Colonic mucosa (tissue), 4 donors: ENCODE results near the gene CCDC27. TPM values are rescaled to one million over a fixed set of nuclear protein-coding genes. Genes with fewer than 3 reads are reported as not detected.
A peak's percentile ranks its signal among the peaks of the same experiment; 100 is the strongest.

Experiments used
- DNase-seq: peaks from one replicate; pipeline ENCODE4 v3.0.0-alpha.2; 2020
- H3K27ac ChIP-seq: fragments of 200-600 bp; one replicate; pipeline ENCODE4 v1.8.0; 2021
- H3K27me3 ChIP-seq: fragments of 200-600 bp; one replicate; pipeline ENCODE4 v1.8.0; 2021
- H3K36me3 ChIP-seq: fragments of 200-600 bp; one replicate; pipeline ENCODE4 v1.8.0; 2021
- H3K4me1 ChIP-seq: fragments of 200-600 bp; one replicate; pipeline ENCODE4 v1.8.0; 2021; ENCODE audit warnings: mild to moderate bottlenecking
- H3K4me3 ChIP-seq: fragments of 200-600 bp; one replicate; pipeline ENCODE4 v1.8.0; 2021
- H3K9ac ChIP-seq, 2 donors: one replicate each; pipeline ENCODE4 v1.7.0; 2013; ENCODE audit warnings: control low read depth in 2 of 2, low read depth in 2 of 2, low read length in 2 of 2
- H3K9me3 ChIP-seq: fragments of 200-600 bp; one replicate; pipeline ENCODE4 v1.8.0; 2021
- intact Hi-C: fragments of 100-400 bp; cut with DNase I; formaldehyde crosslinking; loops from one replicate; pipeline ENCODE4 v1.14.1; 2022
- total RNA-seq, 2 donors: library from RNA; stranded (reverse); fragmentation: NEBNext Ultra II Directional in 1 of 2; extraction: Animal tissue kit (Norgen Biotek cat#: 25700) in 1 of 2; gene quantifications; one replicate each; pipeline ENCODE4 v1.2.1, GENCODE V29; 2021
- TF ChIP-seq, protein P1 (sequence below): fragments of 200-600 bp; IDR thresholded peaks from one replicate; pipeline ENCODE4 v1.8.0; 2022; ENCODE audit warnings: antibody characterized with exemption, mild to moderate bottlenecking
- donor health status: healthy.
- donor health status: DM: no; HTN: no; CAD: no.
- donor health status: DM: no; HTN: no; CAD: no.

The CCDC27 gene
- total RNA-seq, 2 donors from 2014 or later: not detected

DNA sequence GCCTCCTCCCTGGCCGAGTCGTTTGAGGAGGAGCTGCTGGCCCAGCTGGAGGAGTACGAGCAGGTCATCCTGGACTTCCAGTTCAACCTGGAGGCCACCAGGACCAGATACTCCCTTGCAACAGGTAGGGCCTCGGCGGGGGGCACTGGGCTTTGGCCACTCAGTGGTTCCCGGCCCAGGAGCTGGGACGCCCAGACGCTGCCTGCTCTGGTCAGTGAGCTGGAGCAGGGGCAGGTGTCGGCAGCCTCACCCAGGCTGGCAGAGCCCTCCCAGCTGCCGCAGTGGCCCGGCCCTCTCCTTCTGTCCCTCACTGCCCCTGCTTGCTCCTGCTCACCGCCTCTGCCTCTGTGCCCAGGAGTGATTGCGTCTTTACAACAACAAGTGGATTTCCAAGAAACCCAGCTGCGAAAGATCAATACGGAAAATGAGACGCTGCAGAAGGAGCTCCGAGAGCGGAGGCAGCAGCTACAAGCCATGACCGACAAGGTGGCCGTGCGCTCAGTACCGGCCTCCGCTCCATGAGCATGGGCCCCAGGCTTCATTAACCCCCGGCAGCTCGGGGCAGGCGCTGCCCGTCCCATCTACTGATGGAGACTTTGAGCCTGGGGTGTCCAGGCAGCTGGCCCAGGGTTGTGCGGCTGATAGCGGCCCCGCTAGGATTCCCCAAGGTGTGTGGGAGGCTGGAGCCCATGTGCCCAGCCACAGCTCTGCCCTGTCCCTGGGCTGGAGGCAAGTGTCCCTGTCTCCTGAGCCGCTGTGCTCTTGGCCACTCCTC is 11.3 kb downstream of the CCDC27 start:
- Histone ChIP-seq H3K9me3 (no peaks in the 10 kb centered on the region), H3K36me3 (no peaks in the 10 kb centered on the region), H3K4me3 (no peak overlapping the region), H3K27me3 (no peaks in the 10 kb centered on the region), H3K4me1 (no peaks in the 10 kb centered on the region), H3K27ac (no peak overlapping the region), H3K9ac (no peak overlapping the region)
- TF ChIP-seq, protein P1, sequence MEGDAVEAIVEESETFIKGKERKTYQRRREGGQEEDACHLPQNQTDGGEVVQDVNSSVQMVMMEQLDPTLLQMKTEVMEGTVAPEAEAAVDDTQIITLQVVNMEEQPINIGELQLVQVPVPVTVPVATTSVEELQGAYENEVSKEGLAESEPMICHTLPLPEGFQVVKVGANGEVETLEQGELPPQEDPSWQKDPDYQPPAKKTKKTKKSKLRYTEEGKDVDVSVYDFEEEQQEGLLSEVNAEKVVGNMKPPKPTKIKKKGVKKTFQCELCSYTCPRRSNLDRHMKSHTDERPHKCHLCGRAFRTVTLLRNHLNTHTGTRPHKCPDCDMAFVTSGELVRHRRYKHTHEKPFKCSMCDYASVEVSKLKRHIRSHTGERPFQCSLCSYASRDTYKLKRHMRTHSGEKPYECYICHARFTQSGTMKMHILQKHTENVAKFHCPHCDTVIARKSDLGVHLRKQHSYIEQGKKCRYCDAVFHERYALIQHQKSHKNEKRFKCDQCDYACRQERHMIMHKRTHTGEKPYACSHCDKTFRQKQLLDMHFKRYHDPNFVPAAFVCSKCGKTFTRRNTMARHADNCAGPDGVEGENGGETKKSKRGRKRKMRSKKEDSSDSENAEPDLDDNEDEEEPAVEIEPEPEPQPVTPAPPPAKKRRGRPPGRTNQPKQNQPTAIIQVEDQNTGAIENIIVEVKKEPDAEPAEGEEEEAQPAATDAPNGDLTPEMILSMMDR: no peak
- intact Hi-C loops: no loop called here
- no peak for DNase-seq

DNA sequence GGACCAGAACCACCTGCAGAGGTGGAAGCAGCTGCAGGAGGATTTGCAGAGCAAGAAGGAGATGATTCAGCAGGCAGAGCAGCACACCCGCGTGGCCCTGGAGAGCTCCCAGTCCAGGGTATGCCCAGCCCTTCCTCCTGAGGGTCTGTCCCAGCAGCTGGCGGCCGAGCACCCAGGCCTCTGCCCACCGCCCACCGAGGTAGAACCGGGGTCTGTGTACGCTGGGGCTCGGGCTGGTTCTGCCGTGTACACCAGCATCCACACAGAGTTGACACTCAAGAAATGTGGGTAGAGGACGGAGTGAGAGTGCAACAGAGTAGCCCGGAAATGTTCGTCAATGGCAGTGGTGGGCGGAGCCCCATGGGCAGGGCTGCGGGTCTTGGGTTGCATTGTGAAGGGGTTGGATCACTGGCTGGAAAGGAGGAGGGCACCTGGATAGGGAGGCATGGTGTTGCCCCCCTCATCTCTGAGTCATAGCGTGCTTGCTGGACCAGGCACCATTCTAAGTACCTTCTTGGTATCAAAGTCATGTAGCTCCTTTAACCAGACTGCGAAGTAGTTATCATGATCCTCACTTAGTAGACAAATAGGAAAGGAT is 15.2 kb downstream of the CCDC27 start:
- H3K9me3 ChIP-seq: no peaks in the 10 kb centered on the region
- no peak overlapping the region for H3K9ac ChIP-seq
- DNase-seq: no peak
- H3K27ac ChIP-seq: no peak overlapping the region
- H3K4me3 ChIP-seq: no peak overlapping the region
- intact Hi-C loops: no loop called here
- H3K27me3 ChIP-seq: no peaks in the 10 kb centered on the region
- TF ChIP-seq, protein P1: no peak
- H3K36me3 ChIP-seq: no peaks in the 10 kb centered on the region
- H3K4me1 ChIP-seq: no peaks in the 10 kb centered on the region

DNA sequence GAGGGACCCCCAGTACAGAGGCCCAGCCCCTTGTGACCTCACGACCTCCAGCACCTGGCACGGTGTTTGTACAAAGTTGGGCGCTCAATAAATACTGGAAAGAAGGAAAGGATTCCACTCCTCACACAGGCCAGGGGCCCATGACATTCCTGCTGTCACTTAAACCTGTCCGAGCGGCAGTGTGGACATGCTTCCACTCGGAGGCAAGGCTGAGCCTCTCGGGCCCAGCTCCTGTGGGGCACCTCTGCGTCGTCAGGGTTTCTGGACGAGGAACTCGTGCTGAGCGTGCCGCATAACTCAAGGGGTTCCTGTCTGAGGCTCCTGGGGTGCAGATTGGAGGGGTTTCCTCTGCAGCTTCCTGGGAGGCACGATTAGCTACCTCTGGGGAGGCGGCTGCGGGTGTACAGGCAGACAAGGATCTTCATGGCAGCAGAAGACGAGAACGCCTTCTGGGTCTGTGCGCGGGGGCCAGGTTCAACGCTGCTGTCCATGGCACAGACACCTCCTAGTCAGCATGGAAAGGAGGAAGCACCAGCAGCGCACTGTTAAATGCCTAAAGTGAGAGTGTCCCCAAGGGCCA is 16.7 kb downstream of the CCDC27 start:
- TF ChIP-seq, protein P1: no peak
- H3K27me3 ChIP-seq: no peaks in the 10 kb centered on the region
- no peak for DNase-seq
- no peaks in the 10 kb centered on the region for H3K36me3 ChIP-seq
- H3K9ac ChIP-seq: no peak overlapping the region
- H3K4me3 ChIP-seq: no peak overlapping the region
- intact Hi-C loops: no loop called here
- no peaks in the 10 kb centered on the region for H3K4me1 ChIP-seq
- H3K9me3 ChIP-seq: no peaks in the 10 kb centered on the region
- no peak overlapping the region for H3K27ac ChIP-seq

DNA sequence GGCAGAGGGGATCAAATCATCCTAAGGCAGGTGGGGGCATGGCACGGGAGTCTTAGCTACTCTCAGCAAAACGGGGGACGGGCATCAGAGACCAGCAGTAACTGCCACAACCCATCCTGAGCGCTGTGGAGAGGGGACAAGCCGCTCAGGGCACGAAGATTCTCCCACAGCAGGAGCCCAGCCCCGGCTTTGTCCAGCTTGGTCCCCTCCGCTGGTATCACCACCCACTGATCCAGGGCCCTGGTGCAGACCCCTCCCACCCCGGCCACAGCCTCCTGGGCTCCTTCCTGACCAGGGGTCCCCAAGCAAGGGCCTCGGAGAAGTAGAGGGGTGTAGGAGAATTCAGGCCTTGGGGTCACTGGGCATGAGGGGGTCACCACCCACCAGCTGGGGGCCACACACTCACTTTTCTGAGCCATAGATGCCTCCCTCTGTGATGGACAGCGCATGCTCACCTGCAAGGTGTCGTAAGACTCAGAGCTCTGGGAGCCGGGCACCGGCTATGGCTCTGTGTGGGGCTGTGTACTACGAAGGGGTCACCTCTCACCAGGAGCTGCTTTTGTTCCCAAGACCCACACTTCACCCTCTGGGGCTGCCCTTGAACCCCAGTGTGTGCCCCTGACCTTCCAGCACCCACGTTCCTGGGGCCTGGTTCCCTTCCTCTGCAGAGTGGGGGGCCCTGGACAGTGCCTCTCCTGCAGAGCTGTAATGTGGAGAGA is 18.0 kb downstream of the CCDC27 start:
- TF ChIP-seq, protein P1: no peak
- Histone ChIP-seq H3K27me3 (no peaks in the 10 kb centered on the region), H3K27ac (no peak overlapping the region), H3K4me3 (no peak overlapping the region), H3K4me1 (no peaks in the 10 kb centered on the region), H3K9ac (no peak overlapping the region), H3K36me3 (no peaks in the 10 kb centered on the region), H3K9me3 (no peaks in the 10 kb centered on the region)
- intact Hi-C loops: no loop called here
- no peak for DNase-seq

DNA sequence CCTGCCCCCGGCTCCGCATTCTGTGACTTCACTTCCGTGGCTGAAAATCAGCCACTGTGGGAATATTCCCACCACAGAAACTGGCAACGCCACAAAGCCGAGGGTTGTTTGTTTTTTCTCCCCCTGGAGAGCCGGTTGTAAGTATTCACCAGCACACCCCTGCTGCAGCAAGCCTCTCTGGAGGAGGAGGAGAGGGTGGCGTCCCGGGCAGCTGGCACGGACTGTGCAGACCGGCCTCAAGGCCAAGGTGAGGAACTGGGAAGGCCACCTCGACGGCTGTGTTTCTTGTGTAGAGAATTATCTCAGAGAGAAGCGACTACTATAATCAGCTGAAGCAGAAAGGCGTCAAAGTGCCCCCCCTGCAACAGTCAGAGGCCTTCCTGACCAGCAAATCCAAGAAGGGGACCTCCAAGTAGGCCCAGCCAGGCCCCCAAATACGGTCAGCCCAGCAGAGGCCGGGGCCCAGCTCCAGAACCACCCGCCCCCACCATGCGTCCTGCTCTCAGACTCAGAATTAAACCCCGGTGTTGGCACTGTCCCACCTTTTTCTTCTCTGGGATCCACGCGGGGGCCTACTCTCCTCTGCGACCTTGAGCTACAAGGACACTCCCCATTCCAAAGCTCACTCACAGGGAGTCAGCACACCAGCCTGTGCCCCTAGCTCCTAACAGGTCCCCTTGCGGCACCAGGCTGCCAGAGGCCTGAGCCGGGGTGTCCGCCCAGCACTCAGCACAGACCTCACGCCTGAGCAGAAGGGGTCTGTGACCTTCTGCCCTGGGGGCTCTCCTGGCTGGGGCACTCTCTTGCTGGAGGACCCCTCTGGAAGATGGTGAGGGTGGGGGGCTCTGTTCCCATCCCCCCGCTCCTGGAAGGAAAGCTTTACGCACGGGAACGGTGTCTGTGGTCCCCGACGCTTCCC is 19.1 kb downstream of the CCDC27 start:
- TF ChIP-seq, protein P1: no peak
- intact Hi-C loops: no loop called here
- Histone ChIP-seq H3K27ac (no peak overlapping the region), H3K9me3 (no peaks in the 10 kb centered on the region), H3K27me3 (no peaks in the 10 kb centered on the region), H3K36me3 (no peaks in the 10 kb centered on the region), H3K4me3 (peak overlapping the region; percentile 56), H3K9ac (peak overlapping the region in 1 of 2 donors; percentile 61), H3K4me1 (peaks cover 10% of the 10 kb centered on the region)
- DNase-seq: no peak
